Stimulated activated CD8-positive, alpha-beta memory T cell treated with anti-CD3 and anti-CD28 coated beads, Interleukin-2, amount 100 ng/mL, for 1 hour (primary cell): ENCODE results near the gene MTG1.
"Not testable (repeated sequence)": the region's sequence is repeated elsewhere in the genome, so short reads cannot be mapped to it uniquely, and the experiment has no call there.

ENCODE experiments used
- DNase-seq, 2 donors: peaks; one replicate each; pipeline ENCODE4 v3.0.0-alpha.2; 2020; ENCODE audit warnings: low read depth in 2 of 2

The MTG1 gene

DNA sequence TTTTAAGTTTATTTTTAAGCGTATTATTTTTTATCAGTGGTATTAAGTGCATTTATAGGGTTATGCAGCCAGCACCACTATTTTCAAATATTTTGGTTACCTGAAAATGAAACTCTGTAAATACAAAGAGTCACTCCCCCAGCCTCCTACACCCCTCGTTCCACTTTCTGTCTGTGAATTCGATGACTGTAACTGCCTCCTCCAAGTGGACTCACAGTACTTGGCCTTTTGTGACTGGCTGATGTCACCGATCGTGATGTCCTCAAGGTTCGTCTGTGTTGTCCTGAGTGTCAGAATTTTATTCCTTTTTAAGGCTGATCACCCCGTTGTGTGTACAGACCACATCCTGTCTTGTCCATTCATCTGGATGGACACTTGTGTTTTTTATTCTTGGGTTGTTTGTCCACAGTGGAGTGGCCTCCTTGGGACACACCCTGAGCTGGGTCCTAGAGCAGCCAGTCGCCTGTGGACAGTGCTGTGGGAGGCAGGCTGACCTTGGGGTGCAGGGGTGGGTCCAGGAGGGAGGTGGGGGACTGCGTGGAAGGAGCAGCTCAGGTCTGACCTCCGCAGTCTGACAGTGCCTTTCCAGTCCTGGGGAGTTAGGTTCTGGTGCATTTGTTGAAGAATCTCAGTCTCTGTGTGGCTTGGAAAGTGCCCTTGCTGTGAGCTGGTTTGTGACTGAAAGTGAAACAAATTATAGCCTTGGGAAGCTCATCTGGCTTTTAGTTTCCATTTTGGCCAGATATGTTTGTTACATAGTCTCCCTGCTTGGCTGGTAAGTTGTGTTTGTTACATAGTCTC lies 6.9 kb downstream of the MTG1 start:
- no peak for DNase-seq

- DNase-seq = no peak
Observed at GRCh38 chr10:133401500-133401899, 7.5 kb downstream of the MTG1 start.

GRCh38 chr10:133401981-133402725 lies 8.2 kb downstream of the MTG1 start:
- no peak for DNase-seq

GRCh38 chr10:133403359-133403758 lies 9.4 kb downstream of the MTG1 start:
- DNase-seq = no peak

DNA sequence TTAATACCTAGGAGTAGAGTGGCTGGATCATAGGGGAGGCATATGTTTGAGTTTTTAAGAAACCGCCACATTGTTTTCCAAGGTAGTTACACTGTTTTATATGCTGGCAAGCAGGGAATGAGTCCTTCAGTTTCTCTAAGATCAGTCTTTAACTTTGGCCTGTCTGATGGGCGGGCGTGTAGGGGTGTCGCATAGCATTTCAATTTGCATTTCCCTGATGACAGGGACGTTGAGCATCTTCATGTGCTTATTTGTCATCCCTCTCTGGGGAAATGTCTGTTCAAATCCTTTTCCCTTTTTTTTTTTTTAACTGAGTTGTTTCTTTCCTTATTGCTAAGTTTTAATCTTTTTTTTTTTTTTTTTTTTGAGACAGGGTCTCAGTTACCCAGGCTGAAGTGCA lies 9.8 kb downstream of the MTG1 start:
- DNase-seq = no peak

GRCh38 chr10:133405272-133405671 lies 11.3 kb downstream of the MTG1 start:
- DNase-seq = no peak

DNA sequence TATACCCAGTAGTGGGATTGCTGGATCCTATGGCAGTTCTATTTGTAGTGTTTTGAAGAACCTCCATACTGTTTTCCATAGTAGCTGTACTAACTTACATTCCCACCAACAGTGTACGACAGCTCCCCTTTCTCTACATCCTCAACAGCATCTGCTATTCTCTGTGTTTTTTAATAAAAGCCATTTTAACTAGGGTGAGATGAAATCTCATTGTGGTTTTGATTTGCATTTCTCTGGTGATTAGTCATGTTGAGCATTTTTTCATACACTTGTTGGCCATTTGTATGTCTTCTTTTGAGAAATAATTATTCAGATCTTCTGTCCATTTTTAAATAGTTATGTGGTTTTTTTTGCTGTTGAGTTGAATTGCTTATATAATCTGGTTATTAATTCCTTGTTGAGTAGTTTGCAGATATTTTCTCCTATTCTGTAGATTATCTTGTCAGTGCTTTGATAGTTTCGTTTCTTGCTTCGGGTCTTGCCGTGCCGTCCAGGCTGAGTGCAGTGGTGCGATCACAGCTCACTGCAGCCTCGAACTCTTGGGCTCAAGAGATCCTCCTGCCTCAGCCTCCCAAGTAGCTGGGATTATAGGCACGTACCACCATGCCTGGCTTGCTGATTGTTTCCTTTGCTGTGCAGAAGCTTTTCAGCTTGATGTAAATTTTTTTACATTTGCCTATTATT lies 12.0 kb downstream of the MTG1 start:
- no peak for DNase-seq

DNA sequence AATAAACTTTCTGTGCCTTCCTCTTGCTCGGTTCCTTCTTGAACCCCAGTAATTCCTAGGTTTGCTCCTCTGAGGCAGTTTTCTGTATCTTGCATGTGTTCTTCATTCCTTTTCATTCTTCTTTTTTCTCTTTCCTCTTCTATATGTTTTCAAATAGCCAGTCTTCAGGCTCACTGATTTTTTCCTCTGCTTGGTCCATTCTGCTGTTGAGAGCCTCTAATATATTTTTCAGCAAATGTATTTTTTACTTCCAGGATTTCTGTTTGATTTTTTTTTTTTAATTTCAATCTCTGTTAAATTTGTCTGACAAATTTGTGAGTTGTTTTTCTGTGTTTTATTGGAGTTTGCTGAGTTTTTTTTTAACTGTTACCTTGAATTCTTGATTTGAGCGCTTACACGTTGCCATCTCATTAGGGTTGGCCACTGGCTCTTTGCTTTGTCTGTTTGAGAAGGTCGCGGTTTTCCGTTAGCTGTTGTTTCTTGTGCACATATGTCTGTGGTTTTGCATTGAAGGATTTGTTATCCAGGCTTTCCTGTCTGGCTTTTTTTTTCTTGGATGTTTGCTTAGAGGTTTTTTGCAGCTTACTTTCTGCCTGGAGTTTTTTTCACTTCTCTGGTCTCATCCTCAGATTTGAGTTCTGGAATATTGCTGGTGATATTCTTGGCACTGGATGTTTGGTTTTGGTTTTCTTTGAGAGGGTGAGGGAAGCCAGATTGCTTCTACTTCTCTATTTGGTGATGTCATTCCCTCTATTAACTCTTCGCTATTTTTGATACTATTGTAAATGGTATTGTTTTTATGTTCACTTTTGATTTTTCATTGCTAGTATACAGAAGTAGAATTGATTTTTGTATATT lies 17.8 kb downstream of the MTG1 start:
- DNase-seq = no peak

DNA sequence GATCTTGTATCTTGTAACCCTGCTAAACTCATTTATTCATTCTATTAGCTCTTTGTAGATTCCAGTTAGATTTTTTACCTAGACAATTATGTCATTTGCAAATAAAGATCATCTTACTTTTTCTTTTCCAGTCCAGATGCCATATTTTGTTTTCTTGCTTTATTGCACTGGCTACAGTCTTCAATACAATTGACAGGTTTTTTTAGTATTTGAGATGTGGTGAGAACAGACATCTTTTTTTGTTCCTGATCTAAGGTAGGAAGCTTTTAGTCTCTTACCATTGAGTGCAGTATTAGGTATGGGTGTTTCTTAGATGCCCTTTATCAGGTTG lies 18.4 kb downstream of the MTG1 start:
- DNase-seq = no peak

DNA sequence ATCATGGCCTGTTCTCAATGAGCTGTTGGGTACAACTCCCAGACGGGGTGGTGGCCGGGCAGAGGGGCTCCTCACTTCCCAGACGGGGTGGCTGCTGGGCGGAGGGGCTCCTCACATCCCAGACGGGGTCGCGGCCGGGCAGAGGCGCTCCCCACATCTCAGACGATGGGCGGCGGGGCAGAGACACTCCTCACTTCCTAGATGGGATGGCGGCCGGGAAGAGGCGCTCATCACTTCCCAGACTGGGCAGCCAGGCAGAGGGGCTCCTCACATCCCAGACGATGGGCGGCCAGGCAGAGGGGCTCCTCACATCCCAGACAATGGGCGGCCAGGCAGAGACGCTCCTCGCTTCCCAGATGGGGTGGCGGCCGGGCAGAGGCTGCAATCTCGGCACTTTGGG lies 20.4 kb downstream of the MTG1 start:
- not testable (repeated sequence) for DNase-seq

DNA sequence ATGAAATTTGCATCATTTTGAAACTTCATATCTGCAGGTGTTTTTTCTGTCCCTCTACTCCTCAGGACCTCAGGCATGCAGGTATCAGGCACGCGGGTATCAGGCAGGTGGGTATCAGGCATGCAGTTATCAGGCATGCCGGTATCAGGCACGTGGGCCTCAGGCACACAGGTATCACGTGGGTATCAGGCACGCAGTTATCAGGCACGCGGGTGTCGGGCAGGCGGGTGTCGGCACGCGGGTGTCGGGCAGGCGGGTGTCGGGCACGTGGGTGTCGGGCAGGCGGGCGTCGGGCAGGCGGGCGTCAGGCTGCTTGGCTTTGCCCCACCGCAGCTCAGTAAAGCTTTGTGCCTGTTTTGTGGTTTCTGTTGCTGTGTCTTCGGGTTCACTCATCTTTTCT lies 21.8 kb downstream of the MTG1 start:
- no peak for DNase-seq

GRCh38 chr10:133418289-133418993 lies 24.5 kb downstream of the MTG1 start:
- no peak for DNase-seq

DNA sequence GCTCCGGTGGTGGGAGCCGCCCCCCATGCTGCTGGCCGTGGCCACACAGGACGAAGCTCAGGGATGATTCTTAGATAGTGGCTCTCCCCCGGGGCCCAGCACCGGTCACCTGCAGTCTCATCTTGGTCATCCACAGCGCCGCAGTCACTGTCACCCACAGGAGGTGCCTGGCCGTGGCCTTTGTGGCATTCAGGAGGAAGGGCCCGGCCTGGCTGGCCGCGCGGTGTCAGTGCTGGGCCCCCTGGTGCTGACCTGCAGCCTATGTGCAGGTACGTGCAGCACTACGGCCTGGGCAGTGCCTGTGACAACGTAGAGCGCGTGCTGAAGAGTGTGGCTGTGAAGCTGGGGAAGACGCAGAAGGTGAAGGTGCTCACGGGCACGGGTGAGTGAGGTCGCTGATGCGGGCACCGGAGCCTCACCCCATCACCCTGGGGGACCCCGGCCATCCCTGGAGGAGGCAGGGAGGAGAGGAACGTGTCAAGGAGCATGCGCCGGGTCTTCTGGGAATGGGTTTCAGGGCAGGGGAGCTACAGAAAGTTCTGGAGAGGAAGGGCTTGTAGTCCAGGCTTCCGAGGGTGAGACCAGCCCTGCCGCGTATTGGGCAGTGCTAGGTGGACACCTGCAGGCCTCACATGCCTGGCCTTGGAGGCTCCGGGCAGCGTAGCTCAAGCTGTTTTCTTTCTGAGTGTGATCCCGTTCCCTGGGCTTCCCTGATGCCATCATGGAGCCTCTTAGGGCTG lies 25.4 kb downstream of the MTG1 start:
- DNase-seq = no peak

- no peak for DNase-seq
Observed at GRCh38 chr10:133420028-133420427, 26.1 kb downstream of the MTG1 start.

DNA sequence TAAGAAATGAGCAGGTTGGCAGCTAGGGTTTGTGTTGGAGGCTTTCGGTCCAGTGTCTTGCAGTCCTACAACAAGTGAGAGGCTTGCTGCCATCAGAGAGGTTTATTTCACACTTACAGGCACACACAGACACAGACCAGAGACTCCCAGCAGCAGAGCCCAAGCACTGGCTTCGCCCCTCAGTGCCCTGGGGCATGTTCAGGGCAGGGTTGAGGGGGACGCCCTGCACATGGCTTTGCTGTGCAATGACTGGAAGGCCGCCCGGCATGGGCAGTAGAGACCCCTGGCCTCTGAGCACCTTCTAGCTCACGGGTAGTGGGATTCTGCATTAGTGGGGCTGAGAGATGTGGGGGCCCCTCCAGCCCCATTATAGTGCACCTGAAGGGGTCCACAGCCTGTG lies 26.6 kb downstream of the MTG1 start:
- no peak for DNase-seq

DNA sequence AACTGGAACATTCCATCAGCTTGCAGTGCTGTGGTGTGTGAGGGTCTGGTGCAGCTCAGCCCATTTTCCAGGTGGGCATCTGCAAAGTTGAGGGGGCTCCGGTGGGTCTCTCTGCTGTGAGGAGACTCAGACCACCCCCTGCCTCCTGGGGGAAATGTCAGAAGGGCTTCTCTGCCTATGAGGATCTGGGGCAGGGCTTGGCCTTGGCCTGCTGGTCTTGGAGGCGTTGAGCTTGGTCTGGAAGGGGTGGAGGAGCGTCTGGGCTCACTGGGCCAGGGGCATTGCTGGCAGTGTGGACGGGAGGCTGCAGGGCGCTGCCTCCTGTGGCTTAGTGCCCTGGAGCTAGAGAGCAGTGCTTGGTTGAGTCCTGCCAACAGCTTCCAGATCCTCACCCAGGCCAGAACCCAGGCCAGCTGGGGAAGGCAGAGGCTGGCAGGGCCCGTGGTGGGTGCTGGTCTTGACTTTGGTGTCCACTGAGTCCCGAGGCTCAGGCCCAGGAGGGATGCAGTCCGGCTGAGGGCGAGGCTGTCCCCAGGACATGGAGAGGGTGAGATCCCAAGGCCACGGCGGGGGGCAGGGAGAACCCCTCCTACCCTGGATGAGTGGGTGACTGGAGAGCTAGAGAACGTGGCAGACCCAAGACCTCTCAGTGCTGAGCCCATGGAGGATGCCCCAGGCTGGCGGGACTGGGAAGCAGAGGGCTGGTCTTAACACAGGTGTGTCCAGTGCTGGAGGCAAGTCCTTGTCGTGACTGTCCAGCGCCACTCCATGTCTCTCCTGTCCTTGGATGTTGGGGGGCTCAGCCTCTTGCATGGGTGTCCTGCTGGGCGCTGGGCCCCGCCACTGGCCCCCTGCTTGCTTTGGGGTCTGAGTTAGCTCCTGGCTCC lies 27.6 kb downstream of the MTG1 start:
- DNase-seq = no peak

- DNase-seq = no peak
Observed at GRCh38 chr10:133422223-133422806, 28.4 kb downstream of the MTG1 start.

DNA sequence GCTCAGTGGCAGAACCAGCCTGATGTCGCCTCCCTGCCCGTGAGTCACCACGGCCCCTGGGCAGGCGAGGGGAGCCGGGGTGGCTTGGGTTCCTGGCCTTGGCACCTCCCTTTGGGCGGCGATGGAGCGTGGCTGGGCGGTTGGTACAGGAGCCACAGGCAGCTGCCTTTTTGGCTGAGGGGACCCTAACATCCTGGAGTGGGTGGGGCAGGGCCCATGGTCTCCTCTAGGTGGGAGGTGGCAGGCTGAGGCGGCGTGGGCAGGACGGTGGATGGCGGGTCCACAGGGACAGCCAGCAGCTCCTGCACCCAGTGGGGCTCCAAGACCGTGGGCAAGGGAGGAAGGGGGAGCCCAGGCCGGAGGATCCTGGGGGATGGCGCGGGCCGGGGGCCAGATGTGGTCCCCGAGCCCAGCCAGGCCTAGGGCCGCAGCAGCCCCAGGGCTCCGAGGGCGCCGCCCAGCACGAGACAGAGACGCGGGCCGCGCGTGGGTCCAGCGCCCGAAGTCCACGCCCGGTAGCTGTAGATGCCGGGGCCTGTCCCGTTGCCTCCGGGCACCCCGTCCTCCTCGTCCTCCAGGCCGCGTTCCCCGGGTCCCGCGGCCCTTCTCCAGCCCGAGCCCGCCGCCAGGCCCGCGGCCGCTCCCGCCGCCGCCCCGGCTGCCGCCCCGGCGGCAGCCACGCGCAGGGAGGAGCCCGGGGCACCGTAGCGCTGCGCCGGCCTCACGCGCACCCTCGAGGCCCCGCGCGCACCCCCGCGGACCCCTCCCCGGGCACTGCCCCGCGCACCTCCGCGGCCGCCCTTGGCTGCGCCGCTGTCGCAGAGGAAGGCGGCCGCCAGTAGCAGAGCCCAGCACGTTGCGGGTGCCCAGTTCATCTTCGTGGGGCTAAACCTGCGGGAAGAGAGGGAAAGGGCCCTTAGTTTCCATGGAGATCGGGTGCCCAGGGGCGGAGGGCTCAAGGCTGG lies 29.1 kb downstream of the MTG1 start:
- DNase-seq = no peak
